Peyer's patch (tissue), 4 donors: Measurements from ENCODE around the gene USH1C. TPM values are rescaled to one million over a fixed set of nuclear protein-coding genes. Genes with fewer than 3 reads are reported as not detected.

Source experiments
- DNase-seq, 3 donors: peaks; one replicate each; pipeline ENCODE4 v3.0.0-alpha.2; 2017 to 2019
- H3K27ac ChIP-seq, 4 donors: fragments of 200-600 bp; sonication (generic); one replicate each; pipeline ENCODE4 v1.5.1; 2016 to 2019
- H3K27me3 ChIP-seq, 2 donors: fragments of 200-600 bp; sonication (generic); one replicate each; pipeline ENCODE4 v1.5.1; 2019
- H3K36me3 ChIP-seq, 3 donors: fragments of 200-600 bp; sonication (generic); one replicate each; pipeline ENCODE4 v1.5.1; 2016 to 2019
- H3K4me1 ChIP-seq, 4 donors: fragments of 200-600 bp; sonication (generic); one replicate each; pipeline ENCODE4 v1.5.1; 2016 to 2019
- H3K4me3 ChIP-seq, 4 donors: fragments of 200-600 bp; sonication (generic); 1 replicate in 3 of 4; 2 replicates in 1 of 4; pipeline ENCODE4 v1.5.1; 2016 to 2019; ENCODE audit warnings: mild to moderate bottlenecking in 1 of 4
- H3K9me3 ChIP-seq, 4 donors: fragments of 200-600 bp; sonication (generic); one replicate each; pipeline ENCODE4 v1.5.1; 2016 to 2019; ENCODE audit warnings: mild to moderate bottlenecking in 1 of 4
- POLR2A ChIP-seq, 2 donors: fragments of 450-650 bp; IDR thresholded peaks; one replicate each; pipeline ENCODE4 v1.5.1; 2017; ENCODE audit warnings: antibody characterized with exemption in 2 of 2, mild to moderate bottlenecking in 2 of 2, moderate library complexity in 2 of 2
- total RNA-seq, 4 donors: library from RNA; depleted of rRNA; stranded (reverse); fragments of >200 nt; gene quantifications; one replicate each; pipeline ENCODE4 v1.1.0, GENCODE V29; 2016
- TF ChIP-seq, protein P1 (sequence below), 6 experiments: fragments of 450-650 bp in 4 of 6; fragments of 200-600 bp in 2 of 6; sonication (generic) in 1 of 6; IDR thresholded peaks; one replicate each; pipeline ENCODE4 v1.5.1; 2017 to 2019; ENCODE audit warnings: antibody characterized with exemption in 6 of 6, mild to moderate bottlenecking in 3 of 6, moderate library complexity in 1 of 6

USH1C gene
- total RNA-seq, 4 donors from 2014 or later = 90.8 to 302 (median 245) TPM

GRCh38 chr11:17556999-17557398 is 12.8 kb upstream of the USH1C start:
- DNase-seq = peak in 1 of 3 donors; percentile 40
- Histone ChIP-seq H3K4me3 (no peak overlapping the region), H3K4me1 (no peaks in the 10 kb centered on the region), H3K27me3 (no peaks in the 10 kb centered on the region), H3K9me3 (no peaks in the 10 kb centered on the region), H3K27ac (no peak overlapping the region), H3K36me3 (no peaks in the 10 kb centered on the region)
- TF ChIP-seq, protein P1, sequence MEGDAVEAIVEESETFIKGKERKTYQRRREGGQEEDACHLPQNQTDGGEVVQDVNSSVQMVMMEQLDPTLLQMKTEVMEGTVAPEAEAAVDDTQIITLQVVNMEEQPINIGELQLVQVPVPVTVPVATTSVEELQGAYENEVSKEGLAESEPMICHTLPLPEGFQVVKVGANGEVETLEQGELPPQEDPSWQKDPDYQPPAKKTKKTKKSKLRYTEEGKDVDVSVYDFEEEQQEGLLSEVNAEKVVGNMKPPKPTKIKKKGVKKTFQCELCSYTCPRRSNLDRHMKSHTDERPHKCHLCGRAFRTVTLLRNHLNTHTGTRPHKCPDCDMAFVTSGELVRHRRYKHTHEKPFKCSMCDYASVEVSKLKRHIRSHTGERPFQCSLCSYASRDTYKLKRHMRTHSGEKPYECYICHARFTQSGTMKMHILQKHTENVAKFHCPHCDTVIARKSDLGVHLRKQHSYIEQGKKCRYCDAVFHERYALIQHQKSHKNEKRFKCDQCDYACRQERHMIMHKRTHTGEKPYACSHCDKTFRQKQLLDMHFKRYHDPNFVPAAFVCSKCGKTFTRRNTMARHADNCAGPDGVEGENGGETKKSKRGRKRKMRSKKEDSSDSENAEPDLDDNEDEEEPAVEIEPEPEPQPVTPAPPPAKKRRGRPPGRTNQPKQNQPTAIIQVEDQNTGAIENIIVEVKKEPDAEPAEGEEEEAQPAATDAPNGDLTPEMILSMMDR (IDR thresholded peaks at IDR 0.05) = no peak
- no peak for TF ChIP-seq POLR2A (IDR thresholded peaks at IDR 0.05)

DNA sequence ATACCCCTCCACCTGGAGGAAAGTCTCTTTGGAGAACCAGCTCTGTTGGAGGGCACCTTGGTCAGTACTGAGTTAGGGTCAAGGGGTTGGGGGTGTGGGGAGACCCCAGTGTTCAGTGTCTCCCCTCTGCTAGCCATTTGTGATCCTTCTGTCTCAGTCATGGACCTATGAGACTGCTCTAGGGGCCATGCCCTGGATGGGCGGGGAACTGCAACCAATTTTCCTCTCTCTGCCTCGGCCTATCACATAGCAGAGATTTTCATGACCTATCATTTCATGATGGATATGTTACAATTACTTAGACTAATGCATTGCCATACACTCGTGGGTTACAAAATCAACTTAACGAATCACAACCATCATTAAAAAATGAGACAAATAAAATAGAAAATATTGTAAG is 10.3 kb upstream of the USH1C start:
- no peak for TF ChIP-seq POLR2A (IDR thresholded peaks at IDR 0.05)
- TF ChIP-seq, protein P1 (IDR thresholded peaks at IDR 0.05) = no peak
- Histone ChIP-seq H3K27me3 (no peaks in the 10 kb centered on the region), H3K36me3 (no peaks in the 10 kb centered on the region), H3K4me3 (no peak overlapping the region), H3K27ac (no peak overlapping the region), H3K4me1 (no peaks in the 10 kb centered on the region), H3K9me3 (no peaks in the 10 kb centered on the region)
- peak in 1 of 3 donors; percentile 26 for DNase-seq

DNA sequence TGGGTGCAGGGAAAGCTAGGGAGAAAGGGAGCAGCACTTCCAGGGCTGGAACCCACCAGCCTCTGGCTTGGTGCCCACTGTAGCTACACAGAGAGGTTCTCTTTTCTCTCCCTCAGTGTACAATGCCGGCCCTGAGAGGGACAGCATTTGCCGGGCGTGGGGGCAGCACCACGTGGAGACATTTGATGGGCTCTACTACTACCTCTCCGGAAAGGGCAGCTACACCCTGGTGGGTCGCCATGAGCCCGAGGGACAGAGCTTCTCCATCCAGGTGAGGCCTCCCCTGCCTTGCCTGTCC is 9.0 kb upstream of the USH1C start:
- H3K36me3 ChIP-seq = no peaks in the 10 kb centered on the region
- no peak overlapping the region for H3K4me3 ChIP-seq
- H3K4me1 ChIP-seq = no peaks in the 10 kb centered on the region
- TF ChIP-seq, protein P1 (IDR thresholded peaks at IDR 0.05) = no peak
- TF ChIP-seq POLR2A (IDR thresholded peaks at IDR 0.05) = no peak
- peak in 1 of 3 donors; percentile 28 for DNase-seq
- H3K9me3 ChIP-seq = no peaks in the 10 kb centered on the region
- no peaks in the 10 kb centered on the region for H3K27me3 ChIP-seq
- no peak overlapping the region for H3K27ac ChIP-seq

- DNase-seq = peak in 1 of 3 donors; percentile 29
- no peaks in the 10 kb centered on the region for H3K4me1 ChIP-seq
- no peaks in the 10 kb centered on the region for H3K36me3 ChIP-seq
- no peak overlapping the region for H3K4me3 ChIP-seq
- TF ChIP-seq, protein P1 (IDR thresholded peaks at IDR 0.05) = no peak
- TF ChIP-seq POLR2A (IDR thresholded peaks at IDR 0.05) = no peak
- no peak overlapping the region for H3K27ac ChIP-seq
- no peaks in the 10 kb centered on the region for H3K9me3 ChIP-seq
- H3K27me3 ChIP-seq = no peaks in the 10 kb centered on the region
Observed at GRCh38 chr11:17552392-17553248, 8.4 kb upstream of the USH1C start.

- H3K4me1 ChIP-seq = no peaks in the 10 kb centered on the region
- H3K27me3 ChIP-seq = no peaks in the 10 kb centered on the region
- H3K4me3 ChIP-seq = no peak overlapping the region
- H3K27ac ChIP-seq = no peak overlapping the region
- no peaks in the 10 kb centered on the region for H3K9me3 ChIP-seq
- H3K36me3 ChIP-seq = no peaks in the 10 kb centered on the region
- TF ChIP-seq POLR2A (IDR thresholded peaks at IDR 0.05) = no peak
- peak in 1 of 3 donors; percentile 6 for DNase-seq
Observed at GRCh38 chr11:17552041-17552355, 7.8 kb upstream of the USH1C start.

DNA sequence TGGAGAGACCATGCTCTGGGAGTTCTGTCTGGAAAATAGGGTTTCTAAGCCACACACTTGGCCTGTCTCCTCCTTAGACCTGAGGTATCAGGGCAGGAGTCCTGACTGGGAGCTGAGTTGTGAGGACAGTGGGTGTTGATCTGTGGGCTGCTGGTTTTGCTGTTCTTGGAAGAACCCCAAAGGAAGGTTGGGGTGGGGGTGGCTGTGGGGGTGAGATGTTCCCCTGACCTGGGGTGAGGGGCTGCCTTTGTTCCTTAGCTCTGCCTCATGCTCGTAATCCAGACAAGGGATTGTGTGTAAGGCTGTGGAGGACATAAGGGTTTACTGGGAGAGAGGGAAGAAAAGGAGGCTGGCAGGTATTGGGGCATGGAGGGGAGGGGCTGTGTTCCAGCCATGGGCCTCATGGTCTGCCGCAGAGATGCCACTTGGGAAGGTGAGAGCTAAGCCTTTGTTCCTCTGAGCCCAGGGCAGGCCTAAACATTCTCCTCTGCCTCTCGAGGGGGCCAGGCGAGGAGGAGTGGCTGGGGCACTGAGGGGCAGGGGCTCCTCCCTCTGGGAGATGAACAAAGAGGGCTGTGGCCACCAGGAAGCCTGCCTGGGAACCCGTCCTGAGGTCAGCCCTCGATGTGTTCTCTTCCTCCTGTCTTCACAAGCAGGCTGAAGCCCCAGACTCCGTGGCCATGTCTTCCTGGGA is 7.3 kb upstream of the USH1C start:
- H3K27ac ChIP-seq = no peak overlapping the region
- H3K36me3 ChIP-seq = no peaks in the 10 kb centered on the region
- no peaks in the 10 kb centered on the region for H3K9me3 ChIP-seq
- no peak for TF ChIP-seq POLR2A (IDR thresholded peaks at IDR 0.05)
- TF ChIP-seq, protein P1 (IDR thresholded peaks at IDR 0.05) = no peak
- no peaks in the 10 kb centered on the region for H3K27me3 ChIP-seq
- peak in 1 of 3 donors; percentile 19 for DNase-seq
- H3K4me1 ChIP-seq = no peaks in the 10 kb centered on the region
- H3K4me3 ChIP-seq = no peak overlapping the region
